OCI-LY3 (cell line): ENCODE results near the gene KCNIP1.

Experiments used
- EZH2phosphoT487 ChIP-seq: fragments of 200-600 bp; shearing (Covaris generic); IDR thresholded peaks from 2 replicates; pipeline ENCODE4 v1.6.1; 2018; ENCODE audit warnings: antibody characterized with exemption, mixed run types, low read depth
- TF ChIP-seq, protein P1 (sequence below): fragments of 200-600, 300-600 bp; sonication (generic); IDR thresholded peaks from 2 replicates; pipeline ENCODE4 v1.5.1; 2014; ENCODE audit warnings: antibody characterized with exemption, low read length, low read depth

DNA sequence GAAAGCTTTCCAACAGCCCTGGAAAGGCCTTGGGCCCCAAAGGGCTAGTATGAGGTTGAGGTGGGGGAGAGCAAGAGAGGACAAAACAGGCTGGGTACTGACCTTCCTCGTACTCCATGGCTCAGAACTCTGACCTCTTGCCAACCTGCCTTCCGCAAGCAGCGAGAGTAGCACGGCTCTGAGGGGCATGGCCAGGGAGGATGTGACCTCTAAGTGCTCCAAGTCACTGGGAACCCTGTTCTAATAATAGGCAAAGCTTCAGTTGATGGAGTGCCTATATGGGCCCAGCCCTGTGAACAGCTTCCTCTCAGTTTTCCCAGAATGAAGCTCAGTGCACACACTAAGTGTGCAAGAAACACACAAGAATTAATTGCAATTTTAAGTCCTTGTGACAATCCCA lies 152.1 kb downstream of the KCNIP1 start:
- TF ChIP-seq, protein P1, sequence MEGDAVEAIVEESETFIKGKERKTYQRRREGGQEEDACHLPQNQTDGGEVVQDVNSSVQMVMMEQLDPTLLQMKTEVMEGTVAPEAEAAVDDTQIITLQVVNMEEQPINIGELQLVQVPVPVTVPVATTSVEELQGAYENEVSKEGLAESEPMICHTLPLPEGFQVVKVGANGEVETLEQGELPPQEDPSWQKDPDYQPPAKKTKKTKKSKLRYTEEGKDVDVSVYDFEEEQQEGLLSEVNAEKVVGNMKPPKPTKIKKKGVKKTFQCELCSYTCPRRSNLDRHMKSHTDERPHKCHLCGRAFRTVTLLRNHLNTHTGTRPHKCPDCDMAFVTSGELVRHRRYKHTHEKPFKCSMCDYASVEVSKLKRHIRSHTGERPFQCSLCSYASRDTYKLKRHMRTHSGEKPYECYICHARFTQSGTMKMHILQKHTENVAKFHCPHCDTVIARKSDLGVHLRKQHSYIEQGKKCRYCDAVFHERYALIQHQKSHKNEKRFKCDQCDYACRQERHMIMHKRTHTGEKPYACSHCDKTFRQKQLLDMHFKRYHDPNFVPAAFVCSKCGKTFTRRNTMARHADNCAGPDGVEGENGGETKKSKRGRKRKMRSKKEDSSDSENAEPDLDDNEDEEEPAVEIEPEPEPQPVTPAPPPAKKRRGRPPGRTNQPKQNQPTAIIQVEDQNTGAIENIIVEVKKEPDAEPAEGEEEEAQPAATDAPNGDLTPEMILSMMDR = no peak
- no peak for TF ChIP-seq EZH2phosphoT487
